ENCODE measurements around the gene PRSS1. TPM values are rescaled to one million over a fixed set of nuclear protein-coding genes. Genes with fewer than 3 reads are reported as not detected.

The PRSS1 gene
- total RNA-seq, 1 donor from 2014 or later, result under 0.01 TPM

- no peak for DNase-seq (ENCODE audit: low read depth)
- TF ChIP-seq CTCF (IDR thresholded peaks at IDR 0.05; ENCODE audit: insufficient read depth, low read length, severe bottlenecking), result no peak
- Histone ChIP-seq H3K27me3 (ENCODE audit: control insufficient read depth, insufficient read depth, low read length) (no peaks in the 10 kb centered on the region), H3K36me3 (ENCODE audit: control insufficient read depth, insufficient read depth, low read length) (no peaks in the 10 kb centered on the region), H3K4me3 (ENCODE audit: low read depth, low read length) (no peak overlapping the region)
- no peak for FAIRE-seq
Measured at GRCh38 chr7:142785841-142786250, 36.6 kb downstream of the PRSS1 start.

GRCh38 chr7:142787034-142787768 lies 37.9 kb downstream of the PRSS1 start:
- FAIRE-seq, result no peak
- no peak for DNase-seq (ENCODE audit: low read depth)
- no peak overlapping the region for H3K4me3 ChIP-seq (ENCODE audit: low read depth, low read length)

DNA sequence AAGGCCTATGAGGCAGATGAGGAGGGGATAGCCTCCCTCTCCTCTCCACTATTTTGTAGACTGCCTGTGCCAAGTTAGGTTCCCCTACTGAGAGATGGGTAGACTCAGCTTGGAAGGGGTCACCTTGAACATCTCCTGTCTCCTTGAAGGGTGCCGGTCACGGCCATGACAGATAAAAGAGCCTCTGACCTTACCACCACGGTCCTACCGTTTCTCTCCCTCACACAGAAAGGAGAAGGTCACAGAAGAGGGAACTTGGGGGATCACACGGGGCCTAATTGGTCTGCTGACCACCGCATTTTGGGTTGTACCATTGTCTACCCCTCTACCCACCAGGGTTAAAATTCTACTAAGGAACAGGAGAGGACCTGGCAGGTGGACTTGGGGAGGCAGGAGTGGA lies 38.5 kb downstream of the PRSS1 start:
- Histone ChIP-seq H3K36me3 (ENCODE audit: control insufficient read depth, insufficient read depth, low read length) (no peaks in the 10 kb centered on the region), H3K4me3 (ENCODE audit: low read depth, low read length) (no peak overlapping the region), H3K27me3 (ENCODE audit: control insufficient read depth, insufficient read depth, low read length) (no peaks in the 10 kb centered on the region)
- no peak for DNase-seq (ENCODE audit: low read depth)
- TF ChIP-seq CTCF (IDR thresholded peaks at IDR 0.05; ENCODE audit: insufficient read depth, low read length, severe bottlenecking), result no peak
- FAIRE-seq, result no peak

More at GRCh38 chr7:142787034-142787768, 37.9 kb downstream of the PRSS1 start:
- no peaks in the 10 kb centered on the region for H3K36me3 ChIP-seq (ENCODE audit: control insufficient read depth, insufficient read depth, low read length)
- no peaks in the 10 kb centered on the region for H3K27me3 ChIP-seq (ENCODE audit: control insufficient read depth, insufficient read depth, low read length)
- TF ChIP-seq CTCF (IDR thresholded peaks at IDR 0.05; ENCODE audit: insufficient read depth, low read length, severe bottlenecking), result no peak

- no peaks in the 10 kb centered on the region for H3K36me3 ChIP-seq (ENCODE audit: control insufficient read depth, insufficient read depth, low read length)
- no peak for FAIRE-seq
- TF ChIP-seq CTCF (IDR thresholded peaks at IDR 0.05; ENCODE audit: insufficient read depth, low read length, severe bottlenecking), result no peak
- H3K4me3 ChIP-seq (ENCODE audit: low read depth, low read length), result no peak overlapping the region
- DNase-seq (ENCODE audit: low read depth), result no peak
- H3K27me3 ChIP-seq (ENCODE audit: control insufficient read depth, insufficient read depth, low read length), result no peaks in the 10 kb centered on the region
Measured at GRCh38 chr7:142788303-142789289, 39.3 kb downstream of the PRSS1 start.

- no peak for DNase-seq (ENCODE audit: low read depth)
- FAIRE-seq, result no peak
- no peaks in the 10 kb centered on the region for H3K36me3 ChIP-seq (ENCODE audit: control insufficient read depth, insufficient read depth, low read length)
- no peaks in the 10 kb centered on the region for H3K27me3 ChIP-seq (ENCODE audit: control insufficient read depth, insufficient read depth, low read length)
- H3K4me3 ChIP-seq (ENCODE audit: low read depth, low read length), result no peak overlapping the region
- TF ChIP-seq CTCF (IDR thresholded peaks at IDR 0.05; ENCODE audit: insufficient read depth, low read length, severe bottlenecking), result no peak
Measured at GRCh38 chr7:142789441-142789840, 40.2 kb downstream of the PRSS1 start.

Data from bronchial epithelial cell (primary cell).